Smooth muscle cell (in vitro differentiated cells): ENCODE measurements around the gene RPGRIP1. TPM values are rescaled to one million over a fixed set of nuclear protein-coding genes. Genes with fewer than 3 reads are reported as not detected.
"Not testable (repeated sequence)": the region's sequence is repeated elsewhere in the genome, so short reads cannot be mapped to it uniquely, and the experiment has no call there.

Experiments used
- DNase-seq: peaks from one replicate; lab custom pipeline; 2025; ENCODE audit not compliant: unreplicated experiment; lab: John Stamatoyannopoulos, UW
- H2AFZ ChIP-seq: fragments of 200-600 bp; sonication (generic); 2 replicates; pipeline ENCODE4 v1.6.0; 2016; ENCODE audit warnings: antibody characterized with exemption, low read depth, mild to moderate bottlenecking
- H3F3A ChIP-seq: fragments of 200-600 bp; sonication (generic); 2 replicates; pipeline ENCODE4 v1.6.0; 2017; ENCODE audit warnings: antibody characterized with exemption, low read depth
- H3K27ac ChIP-seq: fragments of 200-600 bp; sonication (generic); 2 replicates; pipeline ENCODE4 v1.5.1; 2016; ENCODE audit warnings: low read depth, mild to moderate bottlenecking
- H3K27me3 ChIP-seq: fragments of 200-600 bp; sonication (generic); 2 replicates; pipeline ENCODE4 v1.6.1; 2016; ENCODE audit warnings: low read depth, mild to moderate bottlenecking
- H3K36me3 ChIP-seq: fragments of 200-600 bp; sonication (generic); 2 replicates; pipeline ENCODE4 v1.5.1; 2016; ENCODE audit warnings: low read depth
- H3K4me1 ChIP-seq: fragments of 200-600 bp; sonication (generic); 2 replicates; pipeline ENCODE4 v1.5.1; 2016; ENCODE audit warnings: low read depth
- H3K4me2 ChIP-seq: fragments of 200-600 bp; sonication (generic); 2 replicates; pipeline ENCODE4 v1.6.0; 2016; ENCODE audit warnings: mild to moderate bottlenecking
- H3K4me3 ChIP-seq: fragments of 200-600 bp; sonication (generic); 2 replicates; pipeline ENCODE4 v1.5.1; 2016; ENCODE audit warnings: mild to moderate bottlenecking
- H3K79me2 ChIP-seq: fragments of 200-600 bp; sonication (generic); 2 replicates; pipeline ENCODE4 v1.6.0; 2016; ENCODE audit warnings: low read depth, mild to moderate bottlenecking
- H3K9ac ChIP-seq: fragments of 200-600 bp; sonication (generic); 2 replicates; pipeline ENCODE4 v1.6.0; 2016; ENCODE audit warnings: low read depth
- H3K9me3 ChIP-seq: fragments of 200-600 bp; sonication (generic); replicated peaks from 2 replicates; pipeline ENCODE4 v1.5.1; 2016; ENCODE audit warnings: low read depth
- H4K20me1 ChIP-seq: fragments of 200-600 bp; sonication (generic); 2 replicates; pipeline ENCODE4 v1.6.0; 2016; ENCODE audit warnings: low read depth
- WGBS: methylation state at CpG from one replicate; pipeline ENCODE4 v1.1.7; 2016; ENCODE audit warnings: low lambda C conversion rate; 5-methylcytosine and 5-hydroxymethylcytosine counted together
- polyA plus RNA-seq: library from polyadenylated mRNA; unstranded; fragments of >200 nt; fragmentation: Nextera tagmentation; extraction: Ambion mirVana; gene quantifications from 2 replicates; pipeline ENCODE4 v1.2.1, GENCODE V29; 2016
- total RNA-seq: library from RNA; depleted of rRNA; stranded (reverse); fragments of >200 nt; gene quantifications from 2 replicates; pipeline ENCODE4 v1.2.3, GENCODE V29; 2014
- TF ChIP-seq, protein P1 (sequence below): fragments of 200-600 bp; sonication (generic); IDR thresholded peaks from 2 replicates; pipeline ENCODE4 v1.5.1; 2017; ENCODE audit warnings: borderline replicate concordance, mild to moderate bottlenecking, antibody characterized with exemption; ENCODE audit not compliant: insufficient read depth, poor library complexity, severe bottlenecking

Gene RPGRIP1
- total and polyA plus RNA-seq, 2 experiments from 2014 or later = not detected

DNA sequence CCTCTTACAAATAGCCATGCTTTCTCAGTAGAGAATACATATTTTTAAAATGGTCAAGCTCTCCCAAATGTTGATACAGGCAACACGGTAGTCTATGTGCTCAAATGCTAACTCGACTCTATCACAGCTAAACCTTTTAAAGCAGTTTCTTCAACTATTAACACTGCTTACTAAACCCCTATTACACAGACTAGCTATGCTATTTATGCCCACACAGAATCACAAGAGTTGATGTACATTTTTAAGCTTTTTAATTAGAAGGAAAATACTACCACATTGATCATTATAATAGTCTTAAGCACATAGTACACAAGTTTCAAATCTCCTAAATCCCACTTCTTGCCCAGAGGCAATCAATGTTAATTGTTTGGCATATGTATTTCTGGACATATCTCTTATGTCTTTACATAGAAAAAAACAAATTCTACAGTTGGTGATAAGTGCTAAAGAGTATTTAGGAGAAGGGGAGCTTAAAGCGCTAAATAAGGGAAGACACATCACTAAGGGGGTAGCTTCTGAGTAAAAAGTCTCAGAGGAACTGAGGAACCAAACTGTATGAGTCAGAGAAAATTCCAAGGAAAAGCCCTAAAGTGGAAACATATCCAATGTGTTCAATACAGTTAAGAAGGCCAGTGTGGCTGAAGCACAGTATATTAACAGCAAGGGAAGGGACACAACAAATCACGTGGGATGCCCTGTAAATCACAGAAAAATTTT is 24.3 kb upstream of the RPGRIP1 start:
- TF ChIP-seq, protein P1, sequence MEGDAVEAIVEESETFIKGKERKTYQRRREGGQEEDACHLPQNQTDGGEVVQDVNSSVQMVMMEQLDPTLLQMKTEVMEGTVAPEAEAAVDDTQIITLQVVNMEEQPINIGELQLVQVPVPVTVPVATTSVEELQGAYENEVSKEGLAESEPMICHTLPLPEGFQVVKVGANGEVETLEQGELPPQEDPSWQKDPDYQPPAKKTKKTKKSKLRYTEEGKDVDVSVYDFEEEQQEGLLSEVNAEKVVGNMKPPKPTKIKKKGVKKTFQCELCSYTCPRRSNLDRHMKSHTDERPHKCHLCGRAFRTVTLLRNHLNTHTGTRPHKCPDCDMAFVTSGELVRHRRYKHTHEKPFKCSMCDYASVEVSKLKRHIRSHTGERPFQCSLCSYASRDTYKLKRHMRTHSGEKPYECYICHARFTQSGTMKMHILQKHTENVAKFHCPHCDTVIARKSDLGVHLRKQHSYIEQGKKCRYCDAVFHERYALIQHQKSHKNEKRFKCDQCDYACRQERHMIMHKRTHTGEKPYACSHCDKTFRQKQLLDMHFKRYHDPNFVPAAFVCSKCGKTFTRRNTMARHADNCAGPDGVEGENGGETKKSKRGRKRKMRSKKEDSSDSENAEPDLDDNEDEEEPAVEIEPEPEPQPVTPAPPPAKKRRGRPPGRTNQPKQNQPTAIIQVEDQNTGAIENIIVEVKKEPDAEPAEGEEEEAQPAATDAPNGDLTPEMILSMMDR = no peak
- peaks cover 100% of the 10 kb centered on the region for H3K79me2 ChIP-seq
- no peak overlapping the region for H3K4me3 ChIP-seq
- WGBS = 54% methylated on average over 4 of the region's 4 CpGs
- DNase-seq = no peak
- H3K9me3 ChIP-seq = no peaks in the 10 kb centered on the region
- peak overlapping the region; percentile 67 for H3K27ac ChIP-seq
- peak overlapping the region; percentile 0 for H3K9ac ChIP-seq
- H3F3A ChIP-seq = peaks cover 47% of the 10 kb centered on the region
- H4K20me1 ChIP-seq = peaks cover 100% of the 10 kb centered on the region
- H3K4me1 ChIP-seq = peaks cover 53% of the 10 kb centered on the region
- no peaks in the 10 kb centered on the region for H3K27me3 ChIP-seq
- H3K36me3 ChIP-seq = peaks cover 2% of the 10 kb centered on the region
- H2AFZ ChIP-seq = no peak overlapping the region
- peak overlapping the region; percentile 45 for H3K4me2 ChIP-seq

DNA sequence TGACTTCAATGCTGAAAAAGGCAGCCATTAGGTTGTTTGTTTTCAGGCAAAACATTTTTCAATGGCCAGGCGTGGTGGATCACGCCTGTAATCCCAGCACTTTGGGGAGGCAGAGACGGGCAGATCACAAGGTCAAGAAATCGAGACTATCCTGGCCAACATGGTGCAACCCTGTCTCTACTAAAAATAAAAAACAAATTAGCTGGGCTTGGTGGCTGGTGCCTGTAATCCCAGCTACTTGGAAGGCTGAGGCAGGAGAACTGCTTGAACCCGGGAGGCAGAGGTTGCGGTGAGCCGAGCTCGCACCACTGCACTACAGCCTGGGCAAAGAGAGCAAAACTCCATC is 23.8 kb upstream of the RPGRIP1 start:
- H2AFZ ChIP-seq, H3K27me3 ChIP-seq, H3K4me3 ChIP-seq, H3K9me3 ChIP-seq, H3K9ac ChIP-seq, H3K36me3 ChIP-seq, DNase-seq: not testable (repeated sequence)
- Histone ChIP-seq H3K79me2 (peaks cover 100% of the 10 kb centered on the region), H3F3A (peaks cover 44% of the 10 kb centered on the region), H4K20me1 (peaks cover 100% of the 10 kb centered on the region), H3K27ac (peak overlapping the region; percentile 67), H3K4me1 (peaks cover 53% of the 10 kb centered on the region), H3K4me2 (peak overlapping the region; percentile 45)
- WGBS = 82% methylated on average over 8 of the region's 8 CpGs

DNA sequence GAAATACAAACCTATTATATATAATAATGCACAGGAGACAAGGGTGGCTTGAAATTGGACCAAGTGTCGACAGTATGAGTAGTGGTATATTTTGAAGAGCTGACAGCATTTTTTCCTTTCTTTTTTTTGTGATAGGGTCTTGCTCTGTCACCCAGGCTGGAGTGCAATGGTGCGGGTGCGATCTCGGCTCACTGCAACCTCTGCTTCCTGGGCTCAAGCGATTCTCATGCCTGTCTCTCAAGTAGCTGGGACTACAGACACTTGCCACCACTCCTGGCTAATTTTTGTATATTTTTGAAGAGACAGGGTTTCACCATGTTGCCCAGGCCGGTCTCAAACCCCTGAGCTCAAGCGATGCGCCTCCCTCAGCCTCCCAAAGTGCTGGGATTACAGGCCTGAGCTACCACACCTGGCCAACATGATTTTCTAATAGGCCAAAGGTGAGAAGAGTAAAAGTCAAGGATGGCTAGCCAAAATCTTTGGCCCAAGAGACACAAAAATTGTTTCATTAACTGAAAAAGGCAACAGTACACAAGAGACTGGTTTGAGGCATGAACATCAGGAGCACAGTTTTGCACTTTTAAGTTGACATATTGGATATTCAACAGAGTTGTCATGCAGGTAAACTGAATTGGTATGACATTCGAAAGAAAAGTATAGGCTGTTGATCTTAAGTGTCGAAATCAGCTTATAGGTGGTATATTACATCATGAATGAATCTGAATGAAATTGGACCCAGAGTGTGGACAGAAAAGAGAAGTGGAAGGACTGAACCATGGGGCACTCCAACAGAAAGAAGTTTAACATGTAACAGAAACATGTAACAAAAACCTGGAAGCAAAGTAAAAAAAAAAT is 23.1 kb upstream of the RPGRIP1 start:
- Histone ChIP-seq H3K79me2 (peaks cover 100% of the 10 kb centered on the region), H3F3A (peaks cover 44% of the 10 kb centered on the region), H3K4me3 (no peak overlapping the region), H3K9ac (no peak overlapping the region), H3K27me3 (no peaks in the 10 kb centered on the region), H3K4me1 (peaks cover 57% of the 10 kb centered on the region), H3K36me3 (peaks cover under 1% of the 10 kb centered on the region), H3K4me2 (peak overlapping the region; percentile 45), H4K20me1 (peaks cover 100% of the 10 kb centered on the region), H3K9me3 (no peaks in the 10 kb centered on the region), H3K27ac (peak overlapping the region; percentile 67), H2AFZ (no peak overlapping the region)
- no peak for DNase-seq
- TF ChIP-seq, protein P1 = no peak
- 88% methylated on average over 10 of the region's 10 CpGs for WGBS

DNA sequence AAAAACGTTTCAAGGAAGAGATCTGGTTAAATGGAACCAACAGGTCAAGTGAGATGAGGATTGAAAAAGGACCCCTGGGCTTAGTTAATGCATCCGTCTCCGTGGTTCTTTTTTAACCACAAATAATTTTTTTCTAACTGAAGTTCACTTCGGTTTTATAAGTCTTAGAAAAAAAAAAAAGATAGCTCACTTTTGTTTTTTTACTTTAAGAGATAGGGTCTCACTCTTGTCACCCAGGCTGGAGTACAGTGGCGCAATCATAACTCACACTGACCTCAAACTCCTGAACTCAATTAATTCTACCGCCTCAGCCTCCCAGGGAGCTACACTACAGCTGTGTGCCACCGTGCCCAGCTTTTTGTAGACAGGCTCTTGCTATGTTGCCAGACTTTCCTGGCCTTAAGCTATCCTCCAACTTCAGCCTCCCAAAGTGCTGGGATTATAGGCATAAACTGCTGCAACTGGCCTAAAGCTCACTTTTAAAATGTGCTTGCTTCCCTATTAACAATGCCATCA is 22.4 kb upstream of the RPGRIP1 start:
- H3K27me3 ChIP-seq = no peaks in the 10 kb centered on the region
- H2AFZ ChIP-seq = no peak overlapping the region
- H3F3A ChIP-seq = peaks cover 38% of the 10 kb centered on the region
- H3K79me2 ChIP-seq = peaks cover 100% of the 10 kb centered on the region
- peak overlapping the region; percentile 54 for H3K4me2 ChIP-seq
- TF ChIP-seq, protein P1 = no peak
- no peak overlapping the region for H3K4me3 ChIP-seq
- peaks cover 64% of the 10 kb centered on the region for H3K4me1 ChIP-seq
- peak overlapping the region; percentile 67 for H3K27ac ChIP-seq
- H4K20me1 ChIP-seq = peaks cover 100% of the 10 kb centered on the region
- 62% methylated on average over 7 of the region's 7 CpGs for WGBS
- no peak for DNase-seq
- H3K9me3 ChIP-seq = no peaks in the 10 kb centered on the region
- H3K9ac ChIP-seq = peak overlapping the region; percentile 3
- peaks cover 8% of the 10 kb centered on the region for H3K36me3 ChIP-seq
